Hepatocyte (in vitro differentiated cells): Measurements from ENCODE around the gene CPED1.

ENCODE experiments used
- EZH2 ChIP-seq: fragments of 200-600 bp; sonication (generic); IDR thresholded peaks from 2 replicates; pipeline ENCODE4 v1.6.1; 2016; ENCODE audit warnings: antibody characterized with exemption, mild to moderate bottlenecking, borderline replicate concordance
- EZH2phosphoT487 ChIP-seq: fragments of 200-600 bp; sonication (generic); IDR thresholded peaks from one replicate; pipeline ENCODE4 v1.6.1; 2018; ENCODE audit warnings: antibody characterized with exemption, mild to moderate bottlenecking, low read depth, moderate library complexity; ENCODE audit not compliant: unreplicated experiment, severe bottlenecking
- TF ChIP-seq, protein P1 (sequence below): fragments of 200-600 bp; sonication (generic); IDR thresholded peaks from 2 replicates; pipeline ENCODE4 v1.5.1; 2016; ENCODE audit warnings: antibody characterized with exemption, mild to moderate bottlenecking; ENCODE audit not compliant: poor library complexity

GRCh38 chr7:120993553-120994191, 5.2 kb downstream of the CPED1 start:
- TF ChIP-seq EZH2 (no peak), EZH2phosphoT487 (no peak)
- TF ChIP-seq, protein P1, sequence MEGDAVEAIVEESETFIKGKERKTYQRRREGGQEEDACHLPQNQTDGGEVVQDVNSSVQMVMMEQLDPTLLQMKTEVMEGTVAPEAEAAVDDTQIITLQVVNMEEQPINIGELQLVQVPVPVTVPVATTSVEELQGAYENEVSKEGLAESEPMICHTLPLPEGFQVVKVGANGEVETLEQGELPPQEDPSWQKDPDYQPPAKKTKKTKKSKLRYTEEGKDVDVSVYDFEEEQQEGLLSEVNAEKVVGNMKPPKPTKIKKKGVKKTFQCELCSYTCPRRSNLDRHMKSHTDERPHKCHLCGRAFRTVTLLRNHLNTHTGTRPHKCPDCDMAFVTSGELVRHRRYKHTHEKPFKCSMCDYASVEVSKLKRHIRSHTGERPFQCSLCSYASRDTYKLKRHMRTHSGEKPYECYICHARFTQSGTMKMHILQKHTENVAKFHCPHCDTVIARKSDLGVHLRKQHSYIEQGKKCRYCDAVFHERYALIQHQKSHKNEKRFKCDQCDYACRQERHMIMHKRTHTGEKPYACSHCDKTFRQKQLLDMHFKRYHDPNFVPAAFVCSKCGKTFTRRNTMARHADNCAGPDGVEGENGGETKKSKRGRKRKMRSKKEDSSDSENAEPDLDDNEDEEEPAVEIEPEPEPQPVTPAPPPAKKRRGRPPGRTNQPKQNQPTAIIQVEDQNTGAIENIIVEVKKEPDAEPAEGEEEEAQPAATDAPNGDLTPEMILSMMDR, result no peak
